GM18517 (cell line): ENCODE results near the gene MLF2.
"Not testable (repeated sequence)": the region's sequence is repeated elsewhere in the genome, so short reads cannot be mapped to it uniquely, and the experiment has no call there.

Experiments
- ATAC-seq: cut with Tn5 transposase; IDR thresholded peaks from one replicate; pipeline ENCODE4 v1.9.1; 2021; ENCODE audit warnings: mild to moderate bottlenecking, moderate library complexity; ENCODE audit not compliant: unreplicated experiment

The MLF2 gene

GRCh38 chr12:6735448-6736191 is 17.3 kb downstream of the MLF2 start:
- no peak for ATAC-seq

GRCh38 chr12:6734506-6735387 is 18.2 kb downstream of the MLF2 start:
- ATAC-seq: no peak

DNA sequence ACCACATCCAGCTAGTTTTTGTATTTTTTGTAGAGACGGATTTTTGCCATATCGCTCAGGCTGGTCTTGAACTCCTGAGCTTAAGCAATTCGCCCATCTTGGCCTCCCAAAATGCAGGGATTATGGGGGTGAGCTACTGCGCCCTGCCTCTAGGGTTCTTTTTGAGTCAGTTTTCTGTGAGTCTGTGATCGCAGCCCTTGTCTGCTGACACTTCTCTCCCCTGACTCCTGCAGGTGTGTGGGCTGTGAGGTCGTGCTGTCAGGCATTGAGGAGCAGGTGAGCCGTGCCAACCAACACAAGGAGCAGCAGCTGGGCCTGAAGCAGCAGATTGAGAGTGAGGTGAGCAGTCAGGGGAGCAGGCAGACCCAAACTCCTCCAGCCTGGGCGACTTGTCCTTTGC is 22.8 kb downstream of the MLF2 start:
- no peak for ATAC-seq

DNA sequence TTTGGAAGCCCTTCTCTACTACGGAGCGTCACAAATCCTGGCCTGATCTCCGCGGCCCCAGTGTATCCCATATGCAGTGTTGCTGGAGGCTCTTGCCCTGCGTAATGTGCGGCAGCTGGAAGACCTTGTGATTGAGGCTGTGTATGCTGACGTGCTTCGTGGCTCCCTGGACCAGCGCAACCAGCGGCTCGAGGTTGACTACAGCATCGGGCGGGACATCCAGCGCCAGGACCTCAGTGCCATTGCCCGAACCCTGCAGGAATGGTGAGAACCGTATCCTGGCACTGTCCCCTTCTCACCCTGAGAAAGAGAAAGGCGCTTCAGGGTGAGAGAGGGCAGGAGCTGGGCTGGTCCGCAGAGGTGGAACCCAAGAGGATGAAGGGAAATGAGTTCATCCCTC is 23.8 kb downstream of the MLF2 start:
- ATAC-seq: no peak

DNA sequence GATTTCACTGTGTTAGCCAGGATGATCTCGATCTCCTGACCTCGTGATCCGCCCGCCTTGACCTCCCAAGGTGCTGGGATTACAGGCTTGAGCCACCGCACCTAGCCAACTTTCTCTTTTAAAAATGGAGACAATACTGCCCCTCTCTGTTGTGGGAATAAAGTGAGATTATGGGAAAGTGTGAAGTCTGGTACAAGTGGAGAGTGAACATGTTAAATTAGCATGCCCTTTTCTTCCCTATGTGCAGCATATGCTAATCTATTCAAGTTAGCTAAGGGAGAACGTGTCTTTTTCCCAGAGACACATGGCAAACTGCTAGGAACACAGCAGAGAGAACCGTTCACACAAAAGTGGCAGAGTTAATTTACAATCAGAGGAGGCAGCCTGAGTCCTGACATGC is 27.6 kb downstream of the MLF2 start:
- no peak for ATAC-seq

GRCh38 chr12:6724409-6724797 is 28.5 kb downstream of the MLF2 start:
- peak; percentile 14 for ATAC-seq

GRCh38 chr12:6723607-6724408 is 29.1 kb downstream of the MLF2 start, which contains the start of gene COPS7A:
Gene COPS7A (plus strand): TSS chr12:6724046. CDS start chr12:6724657, 611 bp downstream.
- ATAC-seq: peak; percentile 85

DNA sequence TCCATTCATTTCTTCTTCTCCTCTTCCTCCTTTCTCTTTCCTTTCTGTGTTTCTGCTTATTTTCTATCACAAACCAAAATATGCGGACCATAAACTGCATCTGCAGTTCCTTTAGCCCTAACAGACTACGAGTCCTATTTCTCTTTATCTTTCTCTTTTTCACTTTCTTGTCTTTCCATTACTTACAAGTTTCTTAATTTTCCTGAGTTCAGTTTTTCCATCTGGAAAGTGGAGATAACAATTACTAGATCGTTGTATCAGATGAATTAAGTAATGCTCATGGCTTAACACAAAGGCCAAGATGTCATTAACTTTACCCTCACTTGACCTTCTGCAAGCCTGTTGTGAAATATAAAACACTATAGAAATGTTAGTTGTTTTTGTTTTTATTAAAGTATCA is 30.1 kb downstream of the MLF2 start:
- no peak for ATAC-seq

DNA sequence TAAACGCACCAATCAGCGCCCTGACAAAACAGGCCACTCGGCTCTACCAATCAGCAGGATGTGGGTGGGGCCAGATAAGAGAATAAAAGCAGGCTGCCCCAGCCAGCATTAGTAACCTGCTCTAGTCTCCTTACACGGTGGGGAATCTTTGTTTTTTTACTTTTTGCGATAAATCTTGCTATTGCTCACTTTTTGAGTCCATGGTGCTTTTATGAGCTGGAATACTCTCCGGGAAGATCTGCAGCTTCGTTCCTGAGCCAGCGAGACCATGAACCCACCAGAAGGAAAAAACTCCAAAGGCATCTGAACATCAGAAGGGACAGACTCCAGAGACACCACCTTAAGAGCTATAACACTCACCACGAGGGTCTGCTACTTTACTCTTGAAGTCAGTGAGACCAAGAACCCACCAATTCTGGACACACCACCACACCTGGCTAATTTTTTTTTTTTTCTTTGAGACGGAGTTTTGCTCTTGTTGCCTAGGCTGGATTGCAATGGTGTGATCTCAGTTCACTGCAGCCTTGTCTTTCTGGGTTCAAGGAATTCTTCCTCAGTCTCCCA is 36.0 kb downstream of the MLF2 start:
- no peak for ATAC-seq

DNA sequence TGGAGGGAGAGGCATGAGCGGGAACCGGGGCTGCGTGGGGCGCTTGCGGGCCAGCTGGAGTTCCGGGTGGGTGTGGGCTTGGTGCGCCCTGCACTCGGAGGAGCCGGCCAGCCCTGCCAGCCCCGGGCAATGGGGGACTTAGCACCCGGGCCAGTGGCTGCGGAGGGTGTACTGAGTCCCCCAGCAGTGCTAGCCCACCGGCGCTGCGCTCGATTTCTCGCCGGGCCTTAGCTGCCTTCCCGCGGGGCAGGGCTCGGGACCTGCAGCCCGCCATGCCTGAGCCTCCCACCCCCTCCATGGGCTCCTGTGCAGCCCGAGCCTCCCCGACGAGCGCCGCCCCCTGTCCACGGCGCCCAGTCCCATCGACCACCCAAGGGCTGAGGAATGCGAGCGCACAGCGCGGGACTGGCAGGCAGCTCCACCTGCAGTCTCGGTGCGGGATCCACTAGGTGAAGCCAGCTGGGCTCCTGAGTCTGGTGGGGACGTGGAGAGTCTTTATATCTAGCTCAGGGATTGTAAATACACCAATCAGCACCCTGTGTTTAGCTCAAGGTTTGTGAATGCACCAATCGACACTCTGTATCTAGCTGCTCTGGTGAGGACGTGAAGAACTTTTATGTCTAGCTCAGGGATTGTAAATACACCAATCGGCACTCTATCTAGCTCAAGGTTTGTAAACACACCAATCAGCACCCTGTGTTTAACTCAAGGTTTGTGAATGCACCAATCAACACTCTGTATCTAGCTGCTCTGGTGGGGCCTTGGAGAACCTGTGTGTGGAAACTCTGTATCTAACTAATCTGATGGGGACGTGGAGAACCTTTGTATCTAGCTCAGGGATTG is 36.7 kb downstream of the MLF2 start:
- ATAC-seq: not testable (repeated sequence)

DNA sequence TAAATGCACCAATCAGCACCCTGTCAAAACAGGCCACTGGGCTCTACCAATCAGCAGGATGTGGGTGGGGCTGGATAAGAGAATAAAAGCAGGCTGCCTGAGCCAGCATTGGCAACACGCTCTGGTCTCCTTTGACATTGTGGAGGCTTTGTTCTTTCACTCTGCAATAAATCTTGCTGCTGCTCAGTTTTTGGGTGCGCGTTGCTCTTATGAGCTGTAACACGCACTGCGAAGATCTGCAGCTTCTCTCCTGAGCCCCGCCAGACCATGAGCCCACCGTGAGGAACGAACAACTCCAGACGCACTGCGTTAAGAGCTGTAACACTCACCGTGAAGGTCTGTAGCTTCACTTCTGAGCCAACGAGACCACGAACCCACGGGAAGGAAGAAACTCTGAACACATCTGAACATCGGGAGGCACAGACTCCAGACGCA is 44.0 kb downstream of the MLF2 start:
- no peak for ATAC-seq

DNA sequence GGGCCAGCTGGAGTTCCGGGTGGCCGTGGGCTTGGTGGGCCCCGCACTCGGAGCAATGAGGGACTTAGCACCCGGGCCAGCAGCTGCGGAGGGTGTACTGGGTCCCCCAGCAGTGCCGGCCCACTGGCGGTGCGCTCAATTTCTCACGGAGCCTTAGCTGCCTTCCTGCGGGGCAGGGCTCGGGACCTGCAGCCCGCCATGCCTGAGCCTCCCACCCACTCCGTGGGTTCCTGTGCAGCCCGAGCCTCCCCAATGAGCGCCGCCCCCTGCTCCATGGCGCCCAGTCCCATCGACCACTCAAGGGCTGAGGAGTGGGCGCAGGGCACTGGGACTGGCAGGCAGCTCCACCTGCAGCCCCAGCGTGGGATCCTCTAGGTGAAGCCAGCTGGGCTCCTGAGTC is 44.6 kb downstream of the MLF2 start:
- not testable (repeated sequence) for ATAC-seq

- ATAC-seq: no peak
Measured at GRCh38 chr12:6703631-6704030, 49.3 kb downstream of the MLF2 start.

- ATAC-seq: no peak
Measured at GRCh38 chr12:6701078-6701768, 51.7 kb downstream of the MLF2 start.

GRCh38 chr12:6700646-6701051 is 52.3 kb downstream of the MLF2 start, which contains the start of gene PIANP:
Gene PIANP (minus strand): TSS chr12:6700815. CDS start chr12:6698061, 2,754 bp downstream.
- no peak for ATAC-seq

DNA sequence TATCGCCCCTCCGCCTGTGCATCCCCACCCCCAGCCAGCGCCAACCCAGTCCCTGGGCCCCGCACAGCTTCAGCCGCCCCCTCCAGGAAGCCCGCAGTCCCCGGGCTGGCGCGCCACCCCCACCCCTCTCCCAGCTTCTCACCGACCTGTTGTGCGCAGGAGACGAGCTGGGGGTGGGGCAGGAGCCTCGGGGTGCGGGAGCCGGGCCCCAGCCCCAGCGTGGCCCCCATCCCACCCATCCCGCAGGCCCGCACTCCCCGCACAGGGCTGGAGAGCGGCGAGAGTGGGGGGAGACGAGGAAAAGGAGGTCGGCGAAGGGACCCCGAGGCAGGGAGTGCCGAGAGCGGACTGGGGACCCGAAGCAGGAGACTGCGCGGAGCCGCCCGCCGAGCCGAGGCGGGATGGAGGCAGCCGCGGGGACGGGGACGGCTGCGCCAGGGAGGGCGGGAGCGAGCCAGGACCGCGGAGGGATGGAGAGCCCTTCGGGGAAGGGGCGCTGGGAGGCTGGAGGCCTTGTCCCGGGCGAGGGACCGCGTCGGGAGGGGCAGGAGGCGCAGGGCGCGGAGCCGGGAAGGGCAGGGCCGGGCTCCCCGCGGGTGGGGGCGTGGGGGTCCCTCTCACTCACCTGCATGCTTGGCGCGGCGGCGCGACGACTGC is 52.8 kb downstream of the MLF2 start:
- ATAC-seq: no peak

DNA sequence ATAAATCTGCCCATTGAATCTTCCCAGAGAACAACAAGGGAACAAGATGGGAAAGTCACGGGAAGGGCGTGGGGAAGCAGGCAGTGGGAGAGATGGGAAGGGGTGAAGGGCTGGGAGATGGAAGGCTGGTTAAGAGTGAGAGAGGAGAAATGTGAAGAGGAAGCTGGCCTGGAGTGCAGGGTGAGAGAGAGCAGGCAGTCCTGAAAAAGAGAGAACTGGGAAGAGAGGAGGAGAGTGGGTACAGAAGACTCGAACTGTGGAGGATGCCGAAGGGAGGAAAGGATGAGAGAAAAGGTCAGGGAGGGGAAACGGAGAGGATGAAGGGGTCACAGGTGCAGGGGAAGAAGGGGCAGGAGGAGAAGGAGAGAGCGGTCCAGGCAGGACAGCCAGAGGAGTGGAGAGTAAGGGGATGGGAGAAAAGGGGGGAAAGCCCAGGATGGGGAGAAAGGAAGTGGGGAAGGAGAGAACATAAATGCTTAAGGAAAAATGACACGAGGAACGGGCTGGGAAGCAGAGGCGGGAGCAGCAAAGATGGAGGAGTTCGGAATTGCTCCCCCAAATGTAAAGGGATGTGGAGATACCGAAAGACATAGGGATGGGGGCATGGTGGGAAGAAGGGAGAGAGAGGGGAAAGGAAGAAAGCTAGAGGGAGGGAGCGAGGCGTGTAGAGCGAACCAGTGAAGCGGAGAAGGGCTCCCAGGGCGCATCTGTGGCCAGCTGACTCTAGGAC is 53.5 kb downstream of the MLF2 start:
- no peak for ATAC-seq
